Ishikawa (cell line): ENCODE data around the gene SYMPK.

Experiments
- CEBPB ChIP-seq: IDR thresholded peaks from 2 replicates; pipeline ENCODE4 v1.6.1; 2012
- CREB1 ChIP-seq: IDR thresholded peaks from 2 replicates; pipeline ENCODE4 v1.6.1; 2012; ENCODE audit warnings: low read depth
- EGR1 ChIP-seq: IDR thresholded peaks from 2 replicates; pipeline ENCODE4 v1.6.1; 2012
- EP300 ChIP-seq: IDR thresholded peaks from 2 replicates; pipeline ENCODE4 v1.6.1; 2012; ENCODE audit warnings: borderline replicate concordance
- FOXM1 ChIP-seq: IDR thresholded peaks from 2 replicates; pipeline ENCODE4 v1.6.1; 2012; ENCODE audit warnings: low read depth, borderline replicate concordance
- NFIC ChIP-seq: IDR thresholded peaks from 2 replicates; pipeline ENCODE4 v1.6.1; 2012
- RAD21 ChIP-seq: IDR thresholded peaks from 2 replicates; pipeline ENCODE4 v1.6.1; 2012; ENCODE audit warnings: low read depth
- TAF1 ChIP-seq: IDR thresholded peaks from 2 replicates; pipeline ENCODE4 v1.6.1; 2012; ENCODE audit warnings: low read depth, mild to moderate bottlenecking
- TCF12 ChIP-seq: IDR thresholded peaks from 2 replicates; pipeline ENCODE4 v1.6.1; 2012; ENCODE audit warnings: low read depth
- TEAD4 ChIP-seq: IDR thresholded peaks from 2 replicates; pipeline ENCODE4 v1.6.1; 2012
- YY1 ChIP-seq: IDR thresholded peaks from 2 replicates; pipeline ENCODE4 v1.6.1; 2012; ENCODE audit warnings: low read depth
- ZBTB7A ChIP-seq: IDR thresholded peaks from 2 replicates; pipeline ENCODE4 v1.6.1; 2012; ENCODE audit warnings: low read depth
- TF ChIP-seq, protein P1 (sequence below): IDR thresholded peaks from 2 replicates; pipeline ENCODE4 v1.6.1; 2012; ENCODE audit warnings: low read depth, mild to moderate bottlenecking
- TF ChIP-seq, protein P2 (sequence below): IDR thresholded peaks from 2 replicates; pipeline ENCODE4 v1.6.1; 2012
- TF ChIP-seq, protein P3 (sequence below): IDR thresholded peaks from 2 replicates; pipeline ENCODE4 v1.6.1; 2012

SYMPK gene

DNA sequence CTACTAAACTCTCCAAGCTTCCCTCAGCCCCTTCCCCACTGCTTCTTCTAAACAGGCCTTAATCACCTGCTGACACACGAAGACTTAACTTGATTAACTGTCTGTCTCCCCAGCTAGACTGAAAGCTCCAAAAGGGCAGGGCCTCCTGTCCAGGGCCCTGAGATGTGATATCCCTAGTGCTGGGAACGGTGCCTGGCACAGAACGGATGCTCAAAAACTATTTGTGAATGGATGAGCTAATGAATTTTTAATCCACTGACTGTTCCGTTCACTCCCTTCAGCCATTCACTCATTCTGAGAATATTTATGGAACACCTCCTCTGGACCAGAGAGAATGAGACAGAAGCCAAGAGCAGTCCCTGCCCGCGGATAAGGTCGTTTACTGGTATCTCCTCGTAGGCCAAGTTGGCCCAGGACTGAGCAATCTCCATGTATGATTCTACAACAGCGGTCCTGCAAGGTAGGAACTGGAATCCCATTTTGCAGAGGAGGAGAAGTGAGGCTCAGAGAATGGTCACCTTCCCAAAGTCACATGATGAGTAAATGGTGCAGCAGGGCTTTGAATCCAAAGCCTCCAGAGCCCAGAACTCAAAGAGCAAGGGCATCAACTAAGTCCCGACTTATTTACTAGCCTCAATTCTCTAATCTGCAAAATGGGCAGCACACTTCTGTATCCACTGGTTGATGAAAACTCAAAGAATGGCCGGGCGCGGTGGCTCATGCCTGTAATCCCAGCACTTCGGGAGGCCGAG, 73.7 kb downstream of the SYMPK start:
- TF ChIP-seq, protein P1, sequence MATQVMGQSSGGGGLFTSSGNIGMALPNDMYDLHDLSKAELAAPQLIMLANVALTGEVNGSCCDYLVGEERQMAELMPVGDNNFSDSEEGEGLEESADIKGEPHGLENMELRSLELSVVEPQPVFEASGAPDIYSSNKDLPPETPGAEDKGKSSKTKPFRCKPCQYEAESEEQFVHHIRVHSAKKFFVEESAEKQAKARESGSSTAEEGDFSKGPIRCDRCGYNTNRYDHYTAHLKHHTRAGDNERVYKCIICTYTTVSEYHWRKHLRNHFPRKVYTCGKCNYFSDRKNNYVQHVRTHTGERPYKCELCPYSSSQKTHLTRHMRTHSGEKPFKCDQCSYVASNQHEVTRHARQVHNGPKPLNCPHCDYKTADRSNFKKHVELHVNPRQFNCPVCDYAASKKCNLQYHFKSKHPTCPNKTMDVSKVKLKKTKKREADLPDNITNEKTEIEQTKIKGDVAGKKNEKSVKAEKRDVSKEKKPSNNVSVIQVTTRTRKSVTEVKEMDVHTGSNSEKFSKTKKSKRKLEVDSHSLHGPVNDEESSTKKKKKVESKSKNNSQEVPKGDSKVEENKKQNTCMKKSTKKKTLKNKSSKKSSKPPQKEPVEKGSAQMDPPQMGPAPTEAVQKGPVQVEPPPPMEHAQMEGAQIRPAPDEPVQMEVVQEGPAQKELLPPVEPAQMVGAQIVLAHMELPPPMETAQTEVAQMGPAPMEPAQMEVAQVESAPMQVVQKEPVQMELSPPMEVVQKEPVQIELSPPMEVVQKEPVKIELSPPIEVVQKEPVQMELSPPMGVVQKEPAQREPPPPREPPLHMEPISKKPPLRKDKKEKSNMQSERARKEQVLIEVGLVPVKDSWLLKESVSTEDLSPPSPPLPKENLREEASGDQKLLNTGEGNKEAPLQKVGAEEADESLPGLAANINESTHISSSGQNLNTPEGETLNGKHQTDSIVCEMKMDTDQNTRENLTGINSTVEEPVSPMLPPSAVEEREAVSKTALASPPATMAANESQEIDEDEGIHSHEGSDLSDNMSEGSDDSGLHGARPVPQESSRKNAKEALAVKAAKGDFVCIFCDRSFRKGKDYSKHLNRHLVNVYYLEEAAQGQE: no peak
- TF ChIP-seq TCF12: no peak
- no peak for TF ChIP-seq EGR1
- no peak for TF ChIP-seq CREB1
- no peak for TF ChIP-seq EP300
- no peak for TF ChIP-seq CEBPB
- no peak for TF ChIP-seq NFIC
- TF ChIP-seq TEAD4: no peak
- TF ChIP-seq RAD21: no peak
- TF ChIP-seq ZBTB7A: no peak
- TF ChIP-seq, protein P2, sequence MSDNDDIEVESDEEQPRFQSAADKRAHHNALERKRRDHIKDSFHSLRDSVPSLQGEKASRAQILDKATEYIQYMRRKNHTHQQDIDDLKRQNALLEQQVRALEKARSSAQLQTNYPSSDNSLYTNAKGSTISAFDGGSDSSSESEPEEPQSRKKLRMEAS: no peak
- TF ChIP-seq TAF1: no peak
- no peak for TF ChIP-seq FOXM1
- TF ChIP-seq YY1: no peak
- TF ChIP-seq, protein P3, sequence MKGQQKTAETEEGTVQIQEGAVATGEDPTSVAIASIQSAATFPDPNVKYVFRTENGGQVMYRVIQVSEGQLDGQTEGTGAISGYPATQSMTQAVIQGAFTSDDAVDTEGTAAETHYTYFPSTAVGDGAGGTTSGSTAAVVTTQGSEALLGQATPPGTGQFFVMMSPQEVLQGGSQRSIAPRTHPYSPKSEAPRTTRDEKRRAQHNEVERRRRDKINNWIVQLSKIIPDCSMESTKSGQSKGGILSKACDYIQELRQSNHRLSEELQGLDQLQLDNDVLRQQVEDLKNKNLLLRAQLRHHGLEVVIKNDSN: no peak

- TF ChIP-seq ZBTB7A: no peak
Measured at GRCh38 chr19:45786533-45786894, 76.4 kb downstream of the SYMPK start.

DNA sequence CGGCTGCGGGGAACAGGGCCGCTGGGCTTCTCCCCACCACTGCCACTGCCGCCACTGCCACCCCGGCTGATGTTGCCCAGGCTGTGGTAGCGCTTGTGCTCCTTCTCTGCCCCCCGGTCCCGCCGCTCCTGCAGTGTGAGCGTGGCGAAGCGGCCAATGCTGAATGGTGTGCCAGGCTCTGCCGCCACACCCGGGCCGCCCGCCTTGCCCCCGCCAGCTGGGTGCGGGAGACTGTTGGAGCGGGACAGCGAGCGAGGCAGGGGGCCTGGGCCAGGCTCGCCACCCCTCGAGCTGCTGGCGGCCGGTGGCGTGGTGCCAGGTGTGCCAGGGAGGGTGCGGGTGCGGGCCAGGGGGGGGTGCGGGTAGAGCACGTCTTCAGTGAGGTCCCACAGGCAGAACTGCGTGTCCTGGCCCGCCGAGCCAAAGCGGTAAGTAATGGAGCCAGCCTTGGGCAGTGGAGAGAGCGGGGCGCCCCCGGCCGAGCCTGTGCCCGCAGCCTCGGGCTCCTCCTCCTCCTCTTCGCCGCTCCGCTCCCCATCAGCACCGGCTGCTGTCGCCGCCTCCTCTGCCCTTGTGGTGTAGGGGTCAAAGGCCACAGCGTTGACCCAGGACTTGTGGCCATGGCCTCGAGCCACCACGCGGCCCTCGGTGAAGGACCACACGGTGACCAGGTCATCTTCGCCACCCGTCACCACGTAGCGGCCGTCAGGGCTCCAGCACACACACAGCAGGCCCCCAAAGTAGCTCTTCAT, 77.0 kb downstream of the SYMPK start:
- no peak for TF ChIP-seq CREB1
- TF ChIP-seq TEAD4: no peak
- no peak for TF ChIP-seq EP300
- TF ChIP-seq RAD21: no peak
- no peak for TF ChIP-seq TCF12
- TF ChIP-seq FOXM1: no peak
- no peak for TF ChIP-seq YY1
- TF ChIP-seq, protein P1: no peak
- TF ChIP-seq, protein P2: no peak

DNA sequence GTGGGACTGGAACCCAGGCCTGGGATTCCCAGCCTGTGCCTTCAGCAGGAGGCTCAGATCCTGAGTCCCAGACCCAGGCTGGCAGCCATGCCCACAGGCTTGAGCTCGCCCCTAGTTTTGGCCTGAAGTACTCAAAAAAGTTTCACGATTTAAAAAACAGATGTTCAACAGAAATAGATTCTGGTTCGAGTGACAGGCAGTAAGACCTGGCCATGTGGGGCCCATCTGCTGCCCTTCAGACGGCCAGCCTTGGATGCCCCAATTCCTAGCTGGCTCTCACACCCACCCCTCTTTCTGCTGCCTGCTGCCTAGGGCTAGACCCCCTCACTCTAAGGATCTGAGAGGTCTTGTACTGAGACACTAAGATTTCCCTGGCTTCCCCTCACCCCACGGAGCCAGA, 77.8 kb downstream of the SYMPK start:
- TF ChIP-seq, protein P3: no peak
- TF ChIP-seq EP300 (no peak), FOXM1 (no peak), CEBPB (no peak), RAD21 (no peak), NFIC (no peak), CREB1 (no peak), EGR1 (no peak), TAF1 (no peak), ZBTB7A (no peak), TEAD4 (no peak), YY1 (no peak), TCF12 (no peak)
- TF ChIP-seq, protein P2: no peak
- TF ChIP-seq, protein P1: no peak
